Measurements from ENCODE around the gene ACAT2. TPM values are rescaled to one million over a fixed set of nuclear protein-coding genes. Genes with fewer than 3 reads are reported as not detected.

The ACAT2 gene
- total RNA-seq, 2 donors from 2014 or later = 10.2 to 22.6 TPM

GRCh38 chr6:159826968-159827647 lies 65.3 kb downstream of the ACAT2 start:
- Histone ChIP-seq H3K27ac (no peak overlapping the region), H3K27me3 (replicated peaks; ENCODE audit: insufficient read depth) (no peaks in the 10 kb centered on the region), H3K4me3 (no peak overlapping the region), H3K36me3 (no peaks in the 10 kb centered on the region), H3K4me1 (replicated peaks) (no peaks in the 10 kb centered on the region), H3K9me3 (no peaks in the 10 kb centered on the region)
- TF ChIP-seq CTCF (IDR thresholded peaks at IDR 0.05) (no peak), POLR2A (IDR thresholded peaks at IDR 0.05) (no peak), POLR2AphosphoS5 (IDR thresholded peaks at IDR 0.05) (no peak)
- intact Hi-C loops (cut with DNase I) = no loop called here
- WGBS = 87% methylated on average over 16 of the region's 16 CpGs
- no peak for DNase-seq (ENCODE audit: low spot score)

GRCh38 chr6:159828074-159828473 lies 66.2 kb downstream of the ACAT2 start:
- Histone ChIP-seq H3K4me3 (no peak overlapping the region), H3K9me3 (no peaks in the 10 kb centered on the region), H3K36me3 (no peaks in the 10 kb centered on the region), H3K4me1 (replicated peaks) (no peaks in the 10 kb centered on the region), H3K27me3 (replicated peaks; ENCODE audit: insufficient read depth) (no peaks in the 10 kb centered on the region), H3K27ac (no peak overlapping the region)
- no peak for DNase-seq (ENCODE audit: low spot score)
- 41% methylated on average over 7 of the region's 7 CpGs for WGBS
- no peak for TF ChIP-seq POLR2A (IDR thresholded peaks at IDR 0.05)
- no peak for TF ChIP-seq POLR2AphosphoS5 (IDR thresholded peaks at IDR 0.05)
- TF ChIP-seq CTCF (IDR thresholded peaks at IDR 0.05) = no peak
- intact Hi-C loops (cut with DNase I) = no loop called here

Small RNAs within 50 kb of the gene (small RNA-seq; reads per million reads assigned to genes)
- gene RNU4ATAC18P = 0 reads per million in 2 donors
- gene SNORA20 = 53.9 to 104 reads per million in 2 donors
- gene SNORA29 = 0 reads per million in 2 donors

Other genes starting within 250 kb of the ACAT2 start
- 100 to 1,000 TPM; 196 to 285 TPM for gene SOD2, start 68.8 kb upstream of the ACAT2 start, total RNA-seq
- gene WTAP, start 34.5 kb upstream of the ACAT2 start, total RNA-seq = 10 to 100 TPM; 84.1 to 99.3 TPM
- gene TCP1, start 27.6 kb downstream of the ACAT2 start, total RNA-seq = 100 to 1,000 TPM; 145 to 187 TPM
- gene MRPL18, start 28.4 kb downstream of the ACAT2 start, total RNA-seq = 100 to 1,000 TPM in 1 of 2 donors, 10 to 100 TPM in 1; 76.0 to 103 TPM
- gene PNLDC1, start 38.2 kb downstream of the ACAT2 start, total RNA-seq = 1 to 10 TPM in 1 of 2 donors, not detected in 1; 5.6 TPM
- under 1 TPM in 1 of 2 donors, not detected in 1; 0.17 TPM for gene MAS1, start 128.9 kb downstream of the ACAT2 start, total RNA-seq
- 10 to 100 TPM; 60.3 to 91.3 TPM for gene IGF2R, start 207.0 kb downstream of the ACAT2 start, total RNA-seq